Dendritic cell treated with granulocyte-macrophage colony-stimulating factor and Interleukin-4, amounts not matched to agents 40 ng/mL and 50 ng/mL, for 4 days (primary cell): ENCODE data around the gene EIF4G3.
"Not testable (repeated sequence)": the region's sequence is repeated elsewhere in the genome, so short reads cannot be mapped to it uniquely, and the experiment has no call there.

Source experiments
- H3K27ac Mint-ChIP-seq: one replicate; pipeline ENCODE4 v1.8.0; 2022; ENCODE audit warnings: mild to moderate bottlenecking, mixed read lengths
- H3K27me3 Mint-ChIP-seq: one replicate; pipeline ENCODE4 v1.8.0; 2022; ENCODE audit warnings: mild to moderate bottlenecking, mixed read lengths
- H3K36me3 Mint-ChIP-seq: one replicate; pipeline ENCODE4 v1.8.0; 2022; ENCODE audit warnings: low read depth, mixed read lengths
- H3K4me1 Mint-ChIP-seq: one replicate; pipeline ENCODE4 v1.8.0; 2022; ENCODE audit warnings: low read depth, mixed read lengths
- H3K4me3 Mint-ChIP-seq: one replicate; pipeline ENCODE4 v1.8.0; 2022; ENCODE audit warnings: mild to moderate bottlenecking, moderate library complexity, mixed read lengths
- H3K9me3 Mint-ChIP-seq: one replicate; pipeline ENCODE4 v1.8.0; 2022; ENCODE audit warnings: mixed read lengths
- intact Hi-C: fragments of 100-400 bp; cut with micrococcal nuclease; formaldehyde crosslinking; loops from one replicate; pipeline ENCODE4 v1.15.0; 2022

EIF4G3 gene

DNA sequence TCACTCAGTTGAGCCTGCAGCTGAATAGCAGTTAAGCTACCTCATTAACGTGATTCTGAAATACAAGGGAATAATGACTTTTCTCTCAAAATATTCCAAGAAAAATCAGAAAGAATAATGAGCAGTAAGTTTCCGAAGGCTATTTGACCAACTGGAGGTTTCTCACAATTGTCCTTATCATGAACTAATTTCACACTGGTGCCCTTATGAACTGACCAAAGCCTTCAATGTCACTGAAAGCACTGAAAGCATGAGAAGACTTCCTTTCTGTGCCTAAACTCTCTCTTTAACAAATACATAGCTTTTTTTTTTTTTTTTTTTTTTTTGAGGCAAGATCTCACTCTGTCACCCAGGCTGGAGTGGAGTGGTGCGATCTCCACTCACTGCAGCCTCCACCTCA is 18.8 kb downstream of the EIF4G3 start:
- H3K4me3 Mint-ChIP-seq: no peak overlapping the region

GRCh38 chr1:21157054-21157453 is 19.6 kb downstream of the EIF4G3 start:
- intact Hi-C loops: no loop called here
- Mint-ChIP-seq H3K27ac (no peak overlapping the region), H3K27me3 (no peaks in the 10 kb centered on the region), H3K4me1 (peaks cover 36% of the 10 kb centered on the region), H3K36me3 (peaks cover 60% of the 10 kb centered on the region), H3K4me3 (no peak overlapping the region), H3K9me3 (no peaks in the 10 kb centered on the region)

More for the DNA sequence above, 18.8 kb downstream of the EIF4G3 start:
- Mint-ChIP-seq H3K9me3 (no peaks in the 10 kb centered on the region), H3K27me3 (no peaks in the 10 kb centered on the region), H3K36me3 (peaks cover 59% of the 10 kb centered on the region), H3K4me1 (peaks cover 37% of the 10 kb centered on the region), H3K27ac (no peak overlapping the region)
- intact Hi-C loops: no loop called here

- Mint-ChIP-seq H3K27me3 (no peaks in the 10 kb centered on the region), H3K27ac (peak overlapping the region; percentile 3), H3K4me1 (peaks cover 36% of the 10 kb centered on the region), H3K4me3 (no peak overlapping the region), H3K36me3 (peaks cover 54% of the 10 kb centered on the region), H3K9me3 (no peaks in the 10 kb centered on the region)
- intact Hi-C loops: no loop called here
These were observed 20.7 kb downstream of the EIF4G3 start for GRCh38 chr1:21156019-21156418.

GRCh38 chr1:21154717-21155116 is 22.0 kb downstream of the EIF4G3 start:
- H3K9me3 Mint-ChIP-seq: no peaks in the 10 kb centered on the region
- peaks cover 41% of the 10 kb centered on the region for H3K36me3 Mint-ChIP-seq
- no peak overlapping the region for H3K27ac Mint-ChIP-seq
- H3K4me1 Mint-ChIP-seq: peaks cover 37% of the 10 kb centered on the region
- intact Hi-C loops: no loop called here
- no peaks in the 10 kb centered on the region for H3K27me3 Mint-ChIP-seq
- H3K4me3 Mint-ChIP-seq: no peak overlapping the region

DNA sequence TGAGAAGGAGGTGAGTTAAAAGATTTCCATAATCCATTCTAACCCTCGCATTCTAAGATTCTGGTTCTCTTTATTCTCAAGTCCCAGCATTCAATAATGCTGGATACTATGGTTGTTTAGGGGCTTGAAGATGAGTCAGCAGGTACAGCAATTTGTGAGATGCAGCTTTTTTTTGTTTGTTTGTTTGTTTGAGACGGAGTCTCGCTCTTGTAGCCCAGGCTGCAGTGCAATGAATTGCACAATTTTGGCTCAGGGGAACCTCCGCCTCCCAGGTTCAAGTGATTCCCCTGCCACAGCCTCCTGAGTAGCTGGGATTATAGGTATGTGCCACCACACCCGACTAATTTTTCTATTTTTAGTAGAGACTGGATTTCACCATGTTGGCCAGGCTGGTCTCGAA is 23.3 kb downstream of the EIF4G3 start:
- peaks cover 33% of the 10 kb centered on the region for H3K36me3 Mint-ChIP-seq
- intact Hi-C loops: no loop called here
- H3K4me3 Mint-ChIP-seq: no peak overlapping the region
- H3K9me3 Mint-ChIP-seq: no peaks in the 10 kb centered on the region
- no peak overlapping the region for H3K27ac Mint-ChIP-seq
- peaks cover 38% of the 10 kb centered on the region for H3K4me1 Mint-ChIP-seq
- no peaks in the 10 kb centered on the region for H3K27me3 Mint-ChIP-seq

GRCh38 chr1:21152423-21153100 is 24.1 kb downstream of the EIF4G3 start:
- no peak overlapping the region for H3K4me3 Mint-ChIP-seq
- H3K27me3 Mint-ChIP-seq: no peaks in the 10 kb centered on the region
- peaks cover 31% of the 10 kb centered on the region for H3K4me1 Mint-ChIP-seq
- no peaks in the 10 kb centered on the region for H3K9me3 Mint-ChIP-seq
- no peak overlapping the region for H3K27ac Mint-ChIP-seq
- intact Hi-C loops: no loop called here
- peaks cover 38% of the 10 kb centered on the region for H3K36me3 Mint-ChIP-seq

DNA sequence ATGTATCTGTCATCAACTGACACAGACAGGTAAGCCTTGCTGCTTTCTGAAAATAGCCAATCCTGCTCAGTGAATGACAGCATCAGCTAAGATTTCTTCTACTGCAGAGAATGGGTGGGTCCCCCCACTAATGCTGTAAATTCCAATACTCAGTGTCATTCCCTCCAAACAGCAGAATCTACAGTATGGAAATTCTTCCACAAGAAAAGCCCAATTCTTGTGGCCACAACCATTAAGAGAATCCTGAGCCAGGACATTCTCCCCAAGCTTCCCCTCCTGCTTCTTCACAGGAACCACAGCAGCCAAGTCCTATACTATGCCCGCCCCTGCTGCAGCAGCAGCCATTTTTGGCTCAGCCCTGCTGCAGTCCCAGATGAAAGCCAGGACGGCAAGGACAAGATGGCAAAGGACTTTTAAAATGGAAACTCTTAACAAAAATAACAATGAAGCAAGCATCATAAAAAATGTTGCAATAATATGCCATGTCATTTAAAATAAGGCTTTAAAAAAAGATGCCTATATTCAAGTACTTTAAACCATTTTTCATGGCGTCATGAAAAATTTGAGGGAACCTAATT is 26.8 kb downstream of the EIF4G3 start:
- Mint-ChIP-seq H3K27ac (peak overlapping the region; percentile 39), H3K4me1 (peaks cover 15% of the 10 kb centered on the region), H3K4me3 (no peak overlapping the region), H3K9me3 (no peaks in the 10 kb centered on the region), H3K27me3 (no peaks in the 10 kb centered on the region), H3K36me3 (peaks cover 40% of the 10 kb centered on the region)
- intact Hi-C loops: no loop called here

GRCh38 chr1:21149430-21149854 is 27.3 kb downstream of the EIF4G3 start:
- Mint-ChIP-seq H3K27ac (peak overlapping the region; percentile 39), H3K36me3 (peaks cover 40% of the 10 kb centered on the region), H3K4me1 (peaks cover 15% of the 10 kb centered on the region)

GRCh38 chr1:21143752-21144151 is 32.9 kb downstream of the EIF4G3 start:
- Mint-ChIP-seq H3K4me1 (peaks cover under 1% of the 10 kb centered on the region), H3K4me3 (no peak overlapping the region), H3K27ac (no peak overlapping the region), H3K27me3 (no peaks in the 10 kb centered on the region), H3K36me3 (peaks cover 41% of the 10 kb centered on the region), H3K9me3 (no peaks in the 10 kb centered on the region)
- intact Hi-C loops: no loop called here

More at GRCh38 chr1:21149430-21149854, 27.3 kb downstream of the EIF4G3 start:
- H3K27me3 Mint-ChIP-seq: no peaks in the 10 kb centered on the region
- no peak overlapping the region for H3K4me3 Mint-ChIP-seq
- H3K9me3 Mint-ChIP-seq: no peaks in the 10 kb centered on the region
- intact Hi-C loops: no loop called here

GRCh38 chr1:21143138-21143537 is 33.6 kb downstream of the EIF4G3 start:
- no peak overlapping the region for H3K4me3 Mint-ChIP-seq
- H3K27ac Mint-ChIP-seq: no peak overlapping the region
- H3K4me1 Mint-ChIP-seq: peaks cover 6% of the 10 kb centered on the region
- intact Hi-C loops: no loop called here
- H3K9me3 Mint-ChIP-seq: no peaks in the 10 kb centered on the region
- peaks cover 38% of the 10 kb centered on the region for H3K36me3 Mint-ChIP-seq
- H3K27me3 Mint-ChIP-seq: no peaks in the 10 kb centered on the region

DNA sequence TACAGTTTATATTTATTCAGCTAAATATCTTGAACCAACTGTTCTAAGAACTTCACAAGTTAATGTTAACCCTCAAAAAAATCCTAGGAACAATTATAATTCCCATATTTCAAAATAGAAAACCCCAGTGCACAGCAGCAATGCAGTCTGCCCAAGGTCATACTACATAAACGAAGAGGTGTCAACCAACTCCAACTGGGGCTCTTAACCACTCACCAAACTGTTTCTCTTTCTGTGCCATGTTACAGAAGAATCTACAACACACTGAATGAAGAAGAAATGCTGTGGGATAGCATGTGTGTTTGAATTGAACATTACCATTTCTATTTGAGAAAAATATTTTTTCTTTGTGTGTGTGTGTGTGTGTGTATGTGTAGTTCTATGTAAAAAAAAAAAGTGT is 35.7 kb downstream of the EIF4G3 start:
- intact Hi-C loops: no loop called here
- H3K36me3 Mint-ChIP-seq: peaks cover 42% of the 10 kb centered on the region
- H3K27ac Mint-ChIP-seq: no peak overlapping the region
- no peaks in the 10 kb centered on the region for H3K9me3 Mint-ChIP-seq
- H3K4me1 Mint-ChIP-seq: peaks cover 11% of the 10 kb centered on the region
- H3K4me3 Mint-ChIP-seq: no peak overlapping the region
- H3K27me3 Mint-ChIP-seq: no peaks in the 10 kb centered on the region

GRCh38 chr1:21139601-21140000 is 37.1 kb downstream of the EIF4G3 start:
- Mint-ChIP-seq H3K36me3 (peaks cover 55% of the 10 kb centered on the region), H3K4me1 (peaks cover 11% of the 10 kb centered on the region), H3K9me3 (no peaks in the 10 kb centered on the region), H3K27ac (no peak overlapping the region), H3K4me3 (no peak overlapping the region), H3K27me3 (no peaks in the 10 kb centered on the region)
- intact Hi-C loops: loop anchor here (10.0 kb wide), 1 partner anchor 55 kb away; no protein-coding TSS in a partner anchor

DNA sequence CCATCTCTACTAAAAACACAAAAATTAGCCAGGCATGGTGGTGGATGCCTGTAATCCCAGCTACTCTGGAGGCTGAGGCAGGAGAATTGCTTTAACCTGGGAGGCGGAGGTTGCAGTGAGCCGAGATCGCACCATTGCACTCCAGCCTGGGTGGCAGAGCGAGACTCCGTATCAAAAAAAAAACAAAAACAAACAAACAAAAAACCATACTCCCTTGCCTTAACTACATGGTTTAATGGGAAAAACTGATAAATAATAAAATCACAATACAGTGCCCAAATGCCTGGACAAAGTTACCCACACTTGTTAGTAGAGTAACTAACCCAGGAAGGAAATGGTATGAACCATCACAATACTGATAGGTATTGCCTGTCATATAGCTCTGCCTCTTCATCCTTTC is 40.4 kb downstream of the EIF4G3 start:
- not testable (repeated sequence) for H3K4me3 Mint-ChIP-seq, H3K9me3 Mint-ChIP-seq, H3K27me3 Mint-ChIP-seq, H3K27ac Mint-ChIP-seq
- peaks cover 45% of the 10 kb centered on the region for H3K36me3 Mint-ChIP-seq
- intact Hi-C loops: loop anchor here (10.0 kb wide), 1 partner anchor 58 kb away; no protein-coding TSS in a partner anchor
- H3K4me1 Mint-ChIP-seq: peaks cover 11% of the 10 kb centered on the region

DNA sequence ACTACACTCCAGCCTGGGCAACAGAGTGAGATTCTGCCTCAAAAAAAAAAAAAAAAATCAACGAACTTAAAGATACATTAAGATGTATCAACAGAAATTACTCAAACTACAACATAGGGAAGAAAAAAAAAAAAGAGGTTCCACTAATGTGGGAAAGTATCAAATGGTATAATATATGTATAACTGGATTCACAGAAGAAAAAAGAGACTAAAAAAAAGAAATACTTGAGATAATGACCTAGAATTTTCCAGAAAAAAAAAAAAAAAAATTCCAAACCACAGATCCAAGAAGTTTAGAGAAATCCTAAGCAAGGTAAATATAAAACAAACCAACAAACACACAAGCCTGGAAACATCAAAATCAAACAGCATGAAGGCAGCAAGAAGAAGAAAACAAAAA is 45.5 kb downstream of the EIF4G3 start:
- Mint-ChIP-seq H3K9me3 (no peaks in the 10 kb centered on the region), H3K4me1 (peaks cover 4% of the 10 kb centered on the region), H3K36me3 (peaks cover 67% of the 10 kb centered on the region), H3K27me3 (no peaks in the 10 kb centered on the region), H3K27ac (no peak overlapping the region), H3K4me3 (no peak overlapping the region)
- intact Hi-C loops: loop anchor here (10.0 kb wide), 1 partner anchor 64 kb away; no protein-coding TSS in a partner anchor
